ENCODE results near the gene NR2C1.

Gene NR2C1

DNA sequence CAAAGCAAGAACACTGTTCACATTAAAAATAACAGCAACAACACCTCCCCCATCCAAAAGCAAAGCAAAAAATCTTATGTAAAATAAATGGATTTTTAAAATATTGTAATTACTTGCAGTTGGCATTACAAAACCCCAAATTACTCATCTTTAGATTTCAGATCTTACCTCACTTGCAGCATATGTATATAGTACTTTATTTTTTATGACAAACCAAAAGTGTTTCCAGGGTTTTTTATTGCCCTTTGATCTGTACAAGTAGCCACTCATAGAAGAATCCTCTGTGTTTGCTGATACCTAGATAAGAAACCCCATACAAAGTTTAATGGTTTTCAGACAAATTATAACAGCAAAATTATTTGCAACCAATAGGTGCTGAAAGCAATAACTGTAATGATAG, 12.2 kb upstream of the NR2C1 start:
- no peak for DNase-seq (ENCODE audit: low spot score)
- FAIRE-seq = no peak

DNA sequence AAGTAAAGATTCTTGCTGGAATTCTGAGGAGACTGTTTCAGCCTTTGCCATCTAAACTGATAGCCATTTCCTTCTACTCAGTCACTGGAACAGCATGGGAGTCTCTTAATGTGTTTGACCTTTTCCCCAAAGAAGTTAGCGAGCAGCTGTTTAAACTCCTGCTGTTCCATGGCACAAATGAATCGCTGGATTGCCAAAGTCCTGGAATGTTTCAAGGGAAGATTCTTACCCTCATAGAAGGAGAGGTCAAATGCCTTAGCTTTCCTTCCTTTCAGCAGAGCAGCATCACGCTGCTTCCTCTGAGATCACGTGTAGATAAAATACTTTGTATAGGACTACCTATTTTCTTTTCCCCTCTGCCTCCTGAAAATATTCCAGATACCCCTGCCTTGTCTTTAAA, 10.5 kb upstream of the NR2C1 start:
- FAIRE-seq (no peak), DNase-seq (ENCODE audit: low spot score) (no peak)

- no peak for DNase-seq (ENCODE audit: low spot score)
- FAIRE-seq = no peak
These were observed 10.1 kb upstream of the NR2C1 start for GRCh38 chr12:95083471-95083870.

DNA sequence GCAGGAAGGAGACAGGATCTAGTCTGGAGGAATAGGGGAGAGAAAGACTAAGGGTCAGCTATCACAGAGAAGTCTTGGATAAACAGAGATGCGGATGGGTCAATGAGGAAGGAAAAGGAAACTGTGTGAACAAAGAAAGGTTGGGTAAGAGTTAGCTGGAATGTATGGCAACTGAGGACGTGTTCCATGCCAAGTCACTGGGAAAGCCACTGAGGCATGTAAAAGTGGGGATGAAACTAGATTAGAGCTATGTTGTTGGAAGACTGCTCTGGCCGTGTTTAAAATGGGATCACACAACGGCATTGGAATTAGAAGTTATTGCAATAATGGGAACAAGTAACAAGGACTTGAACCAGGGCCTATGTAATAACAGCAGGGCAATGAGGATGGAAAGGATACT, 3.9 kb upstream of the NR2C1 start:
- FAIRE-seq (no peak), DNase-seq (ENCODE audit: low spot score) (no peak)

DNA sequence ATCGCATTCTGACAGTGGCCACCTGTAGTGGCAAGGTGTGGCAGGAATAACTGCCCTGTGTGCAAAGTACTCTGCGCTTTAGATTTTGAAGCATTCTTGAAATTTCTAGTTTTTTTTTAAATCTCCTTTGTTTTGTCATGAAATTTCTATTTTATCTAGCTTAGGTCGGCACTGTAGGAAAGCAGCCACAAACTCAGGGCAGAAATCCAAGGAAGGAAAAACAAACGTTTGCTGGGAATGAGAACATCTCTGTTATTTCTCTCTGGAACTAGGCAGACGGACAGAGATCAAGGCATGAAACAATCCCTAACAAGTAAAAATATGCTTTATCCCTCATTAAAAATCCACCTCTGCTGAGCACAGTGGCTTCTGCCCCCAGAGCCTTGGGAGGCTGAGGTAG, 1.3 kb upstream of the NR2C1 start:
- DNase-seq (ENCODE audit: low spot score) (no peak), FAIRE-seq (no peak)

DNA sequence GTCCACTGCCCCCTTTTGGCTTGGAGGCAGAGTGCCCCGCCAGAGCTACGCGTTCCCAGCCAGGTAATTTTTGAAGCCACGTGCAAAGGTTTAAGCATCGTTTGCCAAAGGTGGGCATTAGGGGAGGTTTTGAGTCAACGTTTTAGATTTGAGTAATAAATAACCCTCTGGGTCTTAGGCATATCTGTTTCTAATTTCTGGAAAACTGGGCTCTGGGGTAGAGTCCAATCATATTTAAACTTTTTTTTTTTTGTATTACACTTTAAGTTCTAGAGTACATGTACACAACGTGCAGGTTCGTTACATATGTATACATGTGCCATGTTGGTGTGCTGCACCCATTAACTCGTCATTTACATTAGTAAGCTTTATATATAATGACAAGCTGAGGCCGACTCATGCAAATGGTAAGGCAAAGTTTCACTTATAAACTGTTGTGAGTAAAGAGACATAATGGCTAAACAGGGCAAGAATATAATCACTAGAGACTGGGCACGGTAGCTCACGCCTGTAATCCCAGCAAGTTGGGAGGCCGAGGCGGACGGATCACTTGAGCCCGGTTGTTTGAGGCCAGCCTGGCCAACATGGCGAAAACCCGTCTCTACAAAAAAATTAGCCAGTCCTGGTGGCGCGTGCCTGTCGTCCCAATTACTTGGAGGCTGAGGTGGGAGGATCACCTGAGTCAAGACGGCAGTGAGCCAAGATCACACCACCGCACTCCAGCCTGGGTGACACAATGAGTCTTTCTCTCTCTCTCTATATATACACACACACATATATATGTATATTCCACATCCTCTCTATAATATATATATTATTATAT, 491 bp upstream of the NR2C1 start:
- DNase-seq (ENCODE audit: low spot score) (no peak), FAIRE-seq (no peak)

DNA sequence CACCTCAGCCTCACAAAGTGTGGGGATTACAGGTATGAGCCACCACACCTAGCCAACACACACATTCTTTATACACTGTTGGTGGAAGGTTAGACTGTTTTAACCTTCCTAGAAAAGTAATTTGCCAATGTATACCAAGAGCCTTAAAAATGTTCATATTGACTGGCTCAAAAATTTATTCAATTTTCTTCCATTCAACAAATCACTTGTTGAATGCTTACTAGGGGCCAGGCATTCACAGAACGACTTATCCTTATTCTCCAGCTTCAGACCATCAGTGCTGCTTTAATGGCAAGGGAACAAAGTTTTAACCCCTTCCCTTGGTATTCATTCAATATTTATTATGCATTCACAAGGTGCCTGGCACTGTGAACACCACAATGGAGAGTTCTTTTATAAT, 3.0 kb downstream of the NR2C1 start:
- no peak for FAIRE-seq

DNA sequence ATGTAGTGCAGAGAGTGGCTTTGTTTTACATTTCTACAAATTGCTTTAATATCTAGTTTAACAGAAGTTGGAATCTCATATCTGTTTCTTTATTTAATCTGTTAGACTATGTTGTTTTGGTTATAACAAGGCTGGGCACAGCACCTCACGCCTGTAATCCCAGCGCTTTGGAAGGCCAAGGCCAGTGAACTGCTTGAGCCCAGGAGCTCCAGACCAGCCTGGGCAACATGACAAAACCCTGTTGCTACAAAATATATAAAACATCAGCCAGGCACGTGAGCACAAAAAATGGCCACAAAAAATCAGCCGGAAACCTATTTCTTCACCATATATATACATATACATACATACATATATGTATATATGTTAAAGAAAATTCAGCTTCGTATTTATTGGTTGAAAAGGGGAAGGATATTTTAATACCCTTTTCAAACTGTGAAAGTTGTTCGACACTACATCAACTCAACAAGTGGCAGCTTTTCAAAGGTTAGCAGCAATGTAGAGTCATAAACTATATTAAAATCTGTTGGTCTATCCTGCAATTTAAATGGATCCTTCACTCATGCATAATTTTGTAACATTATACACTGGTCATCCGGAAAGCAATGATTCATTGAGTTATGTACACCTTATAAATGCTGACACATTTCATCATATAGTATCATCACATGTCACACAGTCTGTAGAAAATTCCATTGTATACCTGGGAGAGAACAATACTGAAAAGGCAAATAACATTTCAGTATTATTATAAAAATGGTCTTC, 7.1 kb downstream of the NR2C1 start:
- FAIRE-seq = no peak
- no peak for DNase-seq (ENCODE audit: low spot score)

More for the DNA sequence above, 3.0 kb downstream of the NR2C1 start:
- no peak for DNase-seq (ENCODE audit: low spot score)

- FAIRE-seq (no peak), DNase-seq (ENCODE audit: low spot score) (no peak)
These were observed 12.5 kb downstream of the NR2C1 start for GRCh38 chr12:95060951-95061350.

- no peak for DNase-seq (ENCODE audit: low spot score)
- FAIRE-seq = no peak
These were observed 13.4 kb downstream of the NR2C1 start for GRCh38 chr12:95059984-95060383.

DNA sequence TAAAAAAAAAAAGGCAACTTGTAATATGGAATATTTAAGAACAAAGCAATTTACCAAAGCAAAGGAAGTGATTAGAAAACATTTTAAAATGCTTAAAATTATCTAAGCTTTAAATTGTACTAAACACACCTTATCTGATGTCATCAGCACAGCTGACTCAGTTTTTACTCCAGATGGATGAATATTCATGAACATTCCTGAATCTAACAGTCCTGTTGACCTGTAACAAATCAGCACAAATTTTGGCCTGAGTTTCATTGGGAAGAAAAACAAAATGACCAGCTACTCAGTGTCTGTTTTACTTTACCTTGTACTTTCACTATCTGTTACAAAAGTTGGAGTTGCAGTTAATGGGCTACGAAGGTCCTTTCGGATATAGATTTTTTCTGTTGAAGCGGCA, 16.0 kb downstream of the NR2C1 start:
- FAIRE-seq = no peak

DNA sequence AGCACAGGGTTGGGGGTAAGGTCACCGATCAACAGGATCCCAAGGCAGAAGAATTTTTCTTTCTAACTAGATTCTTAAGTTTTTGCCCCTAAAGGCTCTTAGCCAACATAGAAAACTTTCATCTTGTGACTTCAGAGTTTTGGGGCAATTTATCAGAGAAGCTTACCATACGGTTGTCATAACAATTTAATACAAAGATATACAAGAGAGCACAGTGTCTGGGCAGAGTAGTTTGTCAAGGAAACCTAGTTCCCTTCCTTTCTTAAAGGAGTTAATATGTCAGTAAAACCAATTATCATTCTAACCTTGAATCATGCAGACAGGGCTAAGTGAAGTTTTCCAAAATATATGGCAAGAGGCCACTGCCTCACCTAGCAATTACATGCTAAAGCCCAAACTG, 18.4 kb downstream of the NR2C1 start:
- no peak for DNase-seq (ENCODE audit: low spot score)
- FAIRE-seq = no peak

More for the DNA sequence above, 16.0 kb downstream of the NR2C1 start:
- DNase-seq (ENCODE audit: low spot score) = no peak

GRCh38 chr12:95054206-95054605, 19.2 kb downstream of the NR2C1 start:
- DNase-seq (ENCODE audit: low spot score) (no peak), FAIRE-seq (no peak)

GRCh38 chr12:95051241-95051640, 22.2 kb downstream of the NR2C1 start:
- FAIRE-seq (no peak), DNase-seq (ENCODE audit: low spot score) (no peak)

DNA sequence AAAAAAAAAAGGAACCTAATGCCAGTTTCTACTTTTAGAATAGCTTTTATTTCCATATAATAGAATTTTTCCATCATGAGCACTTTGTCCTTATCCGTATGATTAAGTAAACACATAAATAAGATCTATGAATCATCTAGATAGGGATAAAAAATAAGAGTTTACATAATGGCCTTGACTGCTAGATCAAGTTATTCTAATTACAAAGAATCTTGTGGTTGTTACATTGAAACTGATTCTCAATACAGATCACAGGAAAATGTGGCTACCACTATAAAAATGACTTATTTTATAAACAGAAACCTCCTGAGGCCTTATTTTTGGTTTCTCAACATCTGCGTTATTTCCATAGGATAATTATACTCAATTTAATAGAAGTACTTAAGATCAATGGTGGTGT, 35.5 kb downstream of the NR2C1 start:
- no peak for FAIRE-seq
- no peak for DNase-seq (ENCODE audit: low spot score)

GRCh38 chr12:95034750-95035149, 38.7 kb downstream of the NR2C1 start:
- no peak for DNase-seq (ENCODE audit: low spot score)

DNA sequence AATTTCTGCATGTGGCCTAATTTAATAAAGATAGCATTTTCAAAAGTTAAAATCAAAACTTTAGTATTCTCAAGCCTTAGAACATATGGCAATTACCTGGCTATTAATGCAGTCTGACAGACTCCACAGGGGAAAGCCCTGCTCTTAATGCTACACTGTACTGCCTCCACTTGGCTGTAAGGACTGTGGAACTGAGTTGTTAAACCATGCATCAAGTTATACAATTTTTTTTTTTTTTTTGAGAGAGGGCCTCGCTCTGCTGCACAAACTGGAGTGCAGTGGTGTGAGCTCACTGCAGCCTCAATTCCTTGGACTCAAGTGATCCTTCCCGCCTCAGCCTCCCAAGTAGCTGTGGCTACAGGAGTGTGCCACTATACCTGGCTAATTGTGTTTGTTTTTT, 50.9 kb downstream of the NR2C1 start:
- no peak for FAIRE-seq

More at GRCh38 chr12:95034750-95035149, 38.7 kb downstream of the NR2C1 start:
- FAIRE-seq = no peak

GRCh38 chr12:95017482-95017881, 55.9 kb downstream of the NR2C1 start:
- DNase-seq (ENCODE audit: low spot score) (no peak), FAIRE-seq (no peak)

More for the DNA sequence above, 50.9 kb downstream of the NR2C1 start:
- DNase-seq (ENCODE audit: low spot score) = no peak

DNA sequence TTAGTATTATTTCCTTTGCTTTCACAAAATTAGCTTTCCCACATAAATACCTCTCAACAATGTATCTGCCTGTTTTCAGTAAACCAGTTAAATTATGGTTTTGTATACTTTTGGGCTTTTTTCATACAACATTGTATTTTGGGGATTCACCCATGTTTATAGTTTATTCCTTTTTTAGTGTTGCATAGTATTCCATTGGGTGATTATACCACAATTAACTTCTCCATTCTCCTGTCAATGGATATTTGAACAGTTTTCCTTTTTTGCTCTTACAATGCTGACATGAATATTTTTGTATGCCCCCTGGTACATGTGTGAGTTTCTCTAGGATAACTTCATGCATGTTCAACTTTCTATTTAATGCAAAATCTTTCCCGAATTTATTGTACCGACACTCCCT, 57.3 kb downstream of the NR2C1 start:
- FAIRE-seq (no peak), DNase-seq (ENCODE audit: low spot score) (no peak)

DNA sequence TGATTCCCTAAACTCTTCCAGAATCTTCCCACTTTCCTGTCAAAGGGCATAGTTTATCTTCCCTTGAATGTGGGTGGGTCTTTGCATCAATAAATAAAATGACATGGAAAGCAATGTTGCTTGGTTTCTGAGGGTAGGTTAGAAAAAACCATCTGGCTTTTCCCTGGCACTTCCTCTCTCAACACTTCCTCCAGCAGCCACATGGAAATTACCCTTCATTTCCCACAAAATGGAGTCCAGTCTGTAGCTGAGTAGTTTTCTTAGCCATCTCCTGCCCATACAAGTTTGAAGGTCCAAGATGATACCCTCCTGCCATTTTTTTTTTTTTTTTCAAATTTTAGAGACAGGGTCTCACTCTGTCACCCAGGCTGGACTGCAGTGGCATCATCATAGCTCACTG, 58.9 kb downstream of the NR2C1 start:
- DNase-seq (ENCODE audit: low spot score) = no peak
- FAIRE-seq = no peak

DNA sequence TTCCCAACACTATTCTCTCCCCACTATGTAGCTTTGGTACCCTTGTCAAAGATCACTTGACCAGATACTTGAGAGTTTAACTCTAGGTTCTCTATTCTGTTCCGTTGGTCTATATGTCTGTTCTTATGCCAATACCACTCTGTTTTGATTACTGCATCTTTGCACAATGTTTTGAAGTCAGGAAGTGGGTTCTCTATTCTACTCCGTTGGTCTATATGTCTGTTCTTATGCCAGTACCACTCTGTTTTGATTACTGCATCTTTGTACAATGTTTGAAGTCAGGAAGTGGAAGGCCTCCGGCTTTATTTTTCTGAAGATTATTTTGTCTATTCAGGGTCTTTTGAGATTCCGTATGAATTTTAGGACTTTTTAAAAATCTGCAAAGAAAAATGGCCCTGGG, 67.2 kb downstream of the NR2C1 start:
- FAIRE-seq (no peak), DNase-seq (ENCODE audit: low spot score) (no peak)

DNA sequence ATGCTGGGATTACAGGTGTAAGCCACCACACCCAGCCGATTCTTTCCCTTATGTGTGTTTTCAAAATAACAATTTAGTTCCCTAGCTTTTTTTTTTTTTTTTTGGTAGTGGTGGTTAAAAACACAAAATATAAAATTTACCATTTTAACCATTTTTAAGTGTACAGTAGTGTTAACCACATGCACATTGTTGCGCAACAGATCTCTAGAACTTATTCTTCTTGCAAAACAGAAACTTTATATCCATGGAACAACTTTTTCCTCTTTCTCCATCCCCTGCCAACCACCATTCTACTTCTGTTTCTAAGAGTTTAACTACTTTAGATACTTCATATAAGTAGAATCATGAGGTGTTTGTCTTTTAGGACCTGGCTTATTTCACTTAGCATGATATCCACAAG, 68.8 kb downstream of the NR2C1 start:
- FAIRE-seq (no peak), DNase-seq (ENCODE audit: low spot score) (no peak)

- FAIRE-seq (no peak), DNase-seq (ENCODE audit: low spot score) (no peak)
These were observed 69.5 kb downstream of the NR2C1 start for GRCh38 chr12:95003921-95004272.
